GM12872 (cell line): ENCODE data around the gene FKBP1A.

ENCODE experiments used
- CTCF ChIP-seq: IDR thresholded peaks from 3 replicates; pipeline ENCODE4 v1.5.1; 2011; ENCODE audit warnings: low read depth, mild to moderate bottlenecking, low read length, moderate library complexity; ENCODE audit not compliant: insufficient read depth

FKBP1A gene

GRCh38 chr20:1415667-1416468 is 23.0 kb upstream of the FKBP1A start:
- no peak for TF ChIP-seq CTCF

GRCh38 chr20:1414982-1415381 is 22.1 kb upstream of the FKBP1A start:
- TF ChIP-seq CTCF, result no peak

GRCh38 chr20:1405801-1406200 is 12.9 kb upstream of the FKBP1A start:
- TF ChIP-seq CTCF, result no peak

- no peak for TF ChIP-seq CTCF
Observed at GRCh38 chr20:1403624-1404023, 10.8 kb upstream of the FKBP1A start.

GRCh38 chr20:1402149-1402548 is 9.3 kb upstream of the FKBP1A start:
- no peak for TF ChIP-seq CTCF

- no peak for TF ChIP-seq CTCF
Observed at GRCh38 chr20:1401451-1401907, 8.6 kb upstream of the FKBP1A start.

- no peak for TF ChIP-seq CTCF
Observed at GRCh38 chr20:1397710-1398109, 4.9 kb upstream of the FKBP1A start.
